SU-DHL-6 (cell line): ENCODE data around the gene DAO.

Experiments used
- H2AFZ ChIP-seq: fragments of 200-600 bp; sonication (generic); 2 replicates; pipeline ENCODE4 v1.6.1; 2014; ENCODE audit warnings: low read depth, mild to moderate bottlenecking, moderate library complexity, mixed read lengths, antibody characterized with exemption, low read length; ENCODE audit not compliant: severe bottlenecking
- H3F3A ChIP-seq: fragments of 200-600 bp; shearing (Covaris generic); 2 replicates; pipeline ENCODE4 v1.6.0; 2016; ENCODE audit warnings: antibody characterized with exemption, mild to moderate bottlenecking; ENCODE audit not compliant: insufficient read depth
- H3K27ac ChIP-seq: fragments of 200-600 bp; sonication (generic); 2 replicates; pipeline ENCODE4 v1.5.1; 2016; ENCODE audit warnings: low read depth, mild to moderate bottlenecking, low read length, moderate library complexity, mixed read lengths
- H3K27me3 ChIP-seq: fragments of 200-600 bp; sonication (generic), shearing (Covaris generic); 2 replicates; pipeline ENCODE4 v1.6.0; 2014; ENCODE audit warnings: mild to moderate bottlenecking, low read length
- H3K36me3 ChIP-seq: fragments of 200-600 bp; sonication (generic); 2 replicates; pipeline ENCODE4 v1.6.1; 2014; ENCODE audit warnings: mild to moderate bottlenecking, low read length, mixed read lengths
- H3K4me2 ChIP-seq: fragments of 300-600, 200-600 bp; shearing (Covaris generic), sonication (generic); 2 replicates; pipeline ENCODE4 v1.6.0; 2014; ENCODE audit warnings: low read length, low read depth, mild to moderate bottlenecking; ENCODE audit not compliant: poor library complexity, severe bottlenecking
- H3K4me3 ChIP-seq: fragments of 200-600 bp; sonication (generic); 2 replicates; pipeline ENCODE4 v1.5.1; 2014; ENCODE audit warnings: antibody characterized with exemption, low read length, mild to moderate bottlenecking, mixed read lengths; ENCODE audit not compliant: insufficient read depth, poor library complexity, severe bottlenecking
- H3K79me2 ChIP-seq: fragments of 200-600 bp; sonication (generic); 2 replicates; pipeline ENCODE4 v1.6.1; 2014; ENCODE audit warnings: mild to moderate bottlenecking, low read length, moderate library complexity; ENCODE audit not compliant: insufficient read depth
- H3K9ac ChIP-seq: fragments of 200-600 bp; sonication (generic); 2 replicates; pipeline ENCODE4 v1.7.0; 2014; ENCODE audit warnings: mild to moderate bottlenecking, low read length
- H3K9me2 ChIP-seq: fragments of 200-600 bp; sonication (generic); replicated peaks from 2 replicates; pipeline ENCODE4 v1.6.1; 2014; ENCODE audit warnings: low read length; ENCODE audit not compliant: insufficient read depth
- H3K9me3 ChIP-seq: fragments of 200-600 bp; sonication (generic); 2 replicates; pipeline ENCODE4 v1.6.1; 2014; ENCODE audit warnings: low read length, mixed read lengths; ENCODE audit not compliant: insufficient read depth
- H4K20me1 ChIP-seq: fragments of 200-600 bp; sonication (generic); 2 replicates; pipeline ENCODE4 v1.6.1; 2014; ENCODE audit warnings: low read depth, mild to moderate bottlenecking, antibody characterized with exemption, low read length, moderate library complexity, mixed read lengths
- CTCF ChIP-seq: fragments of 200-600 bp; sonication (generic); IDR thresholded peaks from one replicate; pipeline ENCODE4 v1.5.1; 2017; ENCODE audit warnings: antibody characterized with exemption, mild to moderate bottlenecking, low read length, moderate library complexity; ENCODE audit not compliant: insufficient read depth, poor library complexity, severe bottlenecking
- EZH2phosphoT487 ChIP-seq: fragments of 200-600 bp; sonication (generic), shearing (Covaris generic); conservative IDR thresholded peaks from 2 replicates; pipeline ENCODE4 v1.6.1; 2018; ENCODE audit warnings: mild to moderate bottlenecking, antibody characterized with exemption, low read length, moderate library complexity, mixed read lengths

DAO gene

GRCh38 chr12:108875682-108876361 lies 4.1 kb upstream of the DAO start:
- Histone ChIP-seq H3K4me3 (no peak overlapping the region), H3K4me2 (no peak overlapping the region), H3K36me3 (no peaks in the 10 kb centered on the region)

GRCh38 chr12:108876550-108876949 lies 3.3 kb upstream of the DAO start:
- Histone ChIP-seq H3K9ac (no peak overlapping the region), H3K9me2 (no peaks in the 10 kb centered on the region), H3K79me2 (no peaks in the 10 kb centered on the region), H3F3A (no peaks in the 10 kb centered on the region), H2AFZ (no peak overlapping the region), H3K36me3 (no peaks in the 10 kb centered on the region), H3K9me3 (no peaks in the 10 kb centered on the region), H3K27ac (no peak overlapping the region), H4K20me1 (no peaks in the 10 kb centered on the region), H3K4me2 (no peak overlapping the region), H3K4me3 (no peak overlapping the region), H3K27me3 (no peaks in the 10 kb centered on the region)
- TF ChIP-seq EZH2phosphoT487 (no peak), CTCF (no peak)

More at GRCh38 chr12:108875682-108876361, 4.1 kb upstream of the DAO start:
- H4K20me1 ChIP-seq, result no peaks in the 10 kb centered on the region
- H3K27ac ChIP-seq, result no peak overlapping the region
- H2AFZ ChIP-seq, result no peak overlapping the region
- no peaks in the 10 kb centered on the region for H3K9me2 ChIP-seq
- H3K79me2 ChIP-seq, result no peaks in the 10 kb centered on the region
- H3K9ac ChIP-seq, result no peak overlapping the region
- TF ChIP-seq CTCF (no peak), EZH2phosphoT487 (no peak)
- no peaks in the 10 kb centered on the region for H3K27me3 ChIP-seq
- no peaks in the 10 kb centered on the region for H3K9me3 ChIP-seq
- no peaks in the 10 kb centered on the region for H3F3A ChIP-seq

- Histone ChIP-seq H3K4me3 (no peak overlapping the region), H4K20me1 (no peaks in the 10 kb centered on the region), H3K27ac (no peak overlapping the region), H3F3A (no peaks in the 10 kb centered on the region), H3K4me2 (no peak overlapping the region), H3K36me3 (no peaks in the 10 kb centered on the region), H3K9me3 (no peaks in the 10 kb centered on the region), H3K27me3 (no peaks in the 10 kb centered on the region), H3K9ac (no peak overlapping the region), H3K79me2 (no peaks in the 10 kb centered on the region), H3K9me2 (no peaks in the 10 kb centered on the region), H2AFZ (no peak overlapping the region)
- TF ChIP-seq CTCF (no peak), EZH2phosphoT487 (no peak)
Observed at GRCh38 chr12:108881953-108882352, 2.1 kb downstream of the DAO start.
